Esophagus squamous epithelium (tissue), 5 donors: ENCODE results near the gene GTF2IRD1. TPM values are rescaled to one million over a fixed set of nuclear protein-coding genes. Genes with fewer than 3 reads are reported as not detected.
"Not testable (repeated sequence)": the region's sequence is repeated elsewhere in the genome, so short reads cannot be mapped to it uniquely, and the experiment has no call there.

ENCODE experiments used
- DNase-seq: peaks from one replicate; lab custom pipeline; 2025; lab: John Stamatoyannopoulos, UW
- H3K27ac ChIP-seq, 4 donors: fragments of 200-600 bp; sonication (generic); one replicate each; pipeline ENCODE4 v1.5.1; 2016 to 2019; ENCODE audit warnings: mild to moderate bottlenecking in 1 of 4
- H3K27me3 ChIP-seq, 4 donors: fragments of 200-600 bp; sonication (generic); 1 replicate in 3 of 4; 2 replicates in 1 of 4; pipeline versions ENCODE4 v1.5.1 to v1.6.0; 2017 to 2021; ENCODE audit warnings: antibody characterized with exemption in 1 of 4
- H3K36me3 ChIP-seq, 3 donors: fragments of 200-600 bp; sonication (generic); one replicate each; pipeline ENCODE4 v1.5.1; 2016 to 2019
- H3K4me1 ChIP-seq, 3 donors: fragments of 200-600 bp; sonication (generic); one replicate each; pipeline ENCODE4 v1.5.1; 2017 to 2019
- H3K4me3 ChIP-seq, 4 donors: fragments of 200-600 bp; sonication (generic); 1 replicate in 3 of 4; 2 replicates in 1 of 4; pipeline ENCODE4 v1.5.1; 2016 to 2019; ENCODE audit warnings: mild to moderate bottlenecking in 2 of 4, moderate library complexity in 1 of 4
- H3K9me3 ChIP-seq, 3 donors: fragments of 200-600 bp; sonication (generic); one replicate each; pipeline ENCODE4 v1.5.1; 2016 to 2019
- POLR2A ChIP-seq, 4 donors: fragments of 450-650 bp; IDR thresholded peaks; one replicate each; pipeline ENCODE4 v1.6.1; 2017; ENCODE audit warnings: antibody characterized with exemption in 4 of 4, mild to moderate bottlenecking in 4 of 4, moderate library complexity in 3 of 4
- WGBS, 2 donors: methylation state at CpG; one replicate each; pipeline ENCODE4 v1.1.5; 2018; 5-methylcytosine and 5-hydroxymethylcytosine counted together
- intact Hi-C: fragments of 100-400 bp; cut with DNase I; formaldehyde crosslinking; loops from one replicate; pipeline ENCODE4 v1.15.0; 2022
- total RNA-seq, 4 donors: library from RNA; depleted of rRNA; stranded (reverse); fragments of >200 nt; gene quantifications; one replicate each; pipeline ENCODE4 v1.1.0, GENCODE V29; 2016
- TF ChIP-seq, protein P1 (sequence below), 6 experiments: fragments of 450-650 bp in 4 of 6; fragments of 200-600 bp in 2 of 6; sonication (generic) in 2 of 6; IDR thresholded peaks; one replicate each; pipeline ENCODE4 v1.5.1; 2016 to 2019; ENCODE audit warnings: antibody characterized with exemption in 6 of 6, mild to moderate bottlenecking in 4 of 6, moderate library complexity in 4 of 6
- donor health status: DM: yes; HTN: yes; CAD: no.

Gene GTF2IRD1
- total RNA-seq, 4 donors from 2014 or later = 26.8 to 35.6 (median 28.5) TPM

DNA sequence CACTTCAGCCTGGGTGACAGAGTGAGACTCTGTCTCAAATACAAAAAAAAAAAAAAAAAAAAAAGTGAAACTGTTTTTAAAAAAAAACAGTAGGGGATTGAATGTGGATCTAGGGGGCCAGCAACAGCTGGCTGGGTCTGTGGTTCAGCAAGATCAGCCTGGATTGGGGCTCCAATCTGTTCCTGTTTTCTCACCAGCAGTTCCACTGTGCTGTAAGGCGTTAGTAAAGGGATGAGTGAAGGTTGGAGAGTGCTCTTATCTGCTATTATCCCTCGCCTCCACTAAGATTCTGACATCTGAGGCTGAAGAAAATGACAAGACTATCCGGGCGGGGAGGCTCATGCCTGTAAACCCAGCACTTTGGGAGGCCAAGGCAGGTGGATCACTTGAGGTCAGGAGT lies 41.6 kb upstream of the GTF2IRD1 start:
- no peak for TF ChIP-seq POLR2A (IDR thresholded peaks at IDR 0.05)
- TF ChIP-seq, protein P1, sequence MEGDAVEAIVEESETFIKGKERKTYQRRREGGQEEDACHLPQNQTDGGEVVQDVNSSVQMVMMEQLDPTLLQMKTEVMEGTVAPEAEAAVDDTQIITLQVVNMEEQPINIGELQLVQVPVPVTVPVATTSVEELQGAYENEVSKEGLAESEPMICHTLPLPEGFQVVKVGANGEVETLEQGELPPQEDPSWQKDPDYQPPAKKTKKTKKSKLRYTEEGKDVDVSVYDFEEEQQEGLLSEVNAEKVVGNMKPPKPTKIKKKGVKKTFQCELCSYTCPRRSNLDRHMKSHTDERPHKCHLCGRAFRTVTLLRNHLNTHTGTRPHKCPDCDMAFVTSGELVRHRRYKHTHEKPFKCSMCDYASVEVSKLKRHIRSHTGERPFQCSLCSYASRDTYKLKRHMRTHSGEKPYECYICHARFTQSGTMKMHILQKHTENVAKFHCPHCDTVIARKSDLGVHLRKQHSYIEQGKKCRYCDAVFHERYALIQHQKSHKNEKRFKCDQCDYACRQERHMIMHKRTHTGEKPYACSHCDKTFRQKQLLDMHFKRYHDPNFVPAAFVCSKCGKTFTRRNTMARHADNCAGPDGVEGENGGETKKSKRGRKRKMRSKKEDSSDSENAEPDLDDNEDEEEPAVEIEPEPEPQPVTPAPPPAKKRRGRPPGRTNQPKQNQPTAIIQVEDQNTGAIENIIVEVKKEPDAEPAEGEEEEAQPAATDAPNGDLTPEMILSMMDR (IDR thresholded peaks at IDR 0.05) = no peak
- H3K4me1 ChIP-seq = peaks cover 0 to 2% (median 2%) of the 10 kb centered on the region in 3 donors
- no peak for DNase-seq
- peaks cover 0 to 8% (median 0%) of the 10 kb centered on the region in 4 donors for H3K27me3 ChIP-seq
- H3K27ac ChIP-seq = no peak overlapping the region
- 30 to 37% methylated on average over 4 of the region's 4 CpGs for WGBS, 2 donors
- intact Hi-C loops = no loop called here
- H3K4me3 ChIP-seq = no peak overlapping the region
- no peaks in the 10 kb centered on the region for H3K36me3 ChIP-seq
- no peaks in the 10 kb centered on the region for H3K9me3 ChIP-seq

DNA sequence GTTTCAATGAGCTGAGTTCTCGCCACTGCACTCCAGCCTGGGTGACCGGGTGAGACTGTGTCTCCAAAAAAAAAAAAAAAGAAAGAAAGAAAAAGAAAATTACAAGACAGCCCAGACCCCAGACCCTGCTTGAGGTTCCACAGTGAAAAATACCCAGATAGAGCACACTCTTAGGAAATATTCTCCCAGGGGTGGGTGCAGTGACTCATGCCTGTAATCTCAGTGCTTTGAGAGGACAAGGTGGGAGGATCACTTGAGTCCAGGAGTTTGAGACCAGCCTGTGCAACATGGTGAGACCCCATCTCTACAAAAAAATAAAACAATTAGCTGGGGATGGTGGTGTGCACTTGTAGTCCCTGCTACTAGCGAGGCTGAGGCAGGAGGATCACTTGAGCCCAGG lies 41.1 kb upstream of the GTF2IRD1 start:
- H3K27me3 ChIP-seq = peaks cover 0 to 11% (median 0%) of the 10 kb centered on the region in 4 donors
- no peaks in the 10 kb centered on the region for H3K9me3 ChIP-seq
- no peak overlapping the region for H3K4me3 ChIP-seq
- H3K27ac ChIP-seq = no peak overlapping the region
- TF ChIP-seq, protein P1 (IDR thresholded peaks at IDR 0.05) = no peak
- TF ChIP-seq POLR2A (IDR thresholded peaks at IDR 0.05) = no peak
- intact Hi-C loops = no loop called here
- no peaks in the 10 kb centered on the region for H3K36me3 ChIP-seq
- no peak for DNase-seq
- peaks cover 4 to 7% (median 7%) of the 10 kb centered on the region in 3 donors for H3K4me1 ChIP-seq
- WGBS, 2 donors = 58 to 68% methylated on average over 2 to 3 of the region's 3 CpGs

DNA sequence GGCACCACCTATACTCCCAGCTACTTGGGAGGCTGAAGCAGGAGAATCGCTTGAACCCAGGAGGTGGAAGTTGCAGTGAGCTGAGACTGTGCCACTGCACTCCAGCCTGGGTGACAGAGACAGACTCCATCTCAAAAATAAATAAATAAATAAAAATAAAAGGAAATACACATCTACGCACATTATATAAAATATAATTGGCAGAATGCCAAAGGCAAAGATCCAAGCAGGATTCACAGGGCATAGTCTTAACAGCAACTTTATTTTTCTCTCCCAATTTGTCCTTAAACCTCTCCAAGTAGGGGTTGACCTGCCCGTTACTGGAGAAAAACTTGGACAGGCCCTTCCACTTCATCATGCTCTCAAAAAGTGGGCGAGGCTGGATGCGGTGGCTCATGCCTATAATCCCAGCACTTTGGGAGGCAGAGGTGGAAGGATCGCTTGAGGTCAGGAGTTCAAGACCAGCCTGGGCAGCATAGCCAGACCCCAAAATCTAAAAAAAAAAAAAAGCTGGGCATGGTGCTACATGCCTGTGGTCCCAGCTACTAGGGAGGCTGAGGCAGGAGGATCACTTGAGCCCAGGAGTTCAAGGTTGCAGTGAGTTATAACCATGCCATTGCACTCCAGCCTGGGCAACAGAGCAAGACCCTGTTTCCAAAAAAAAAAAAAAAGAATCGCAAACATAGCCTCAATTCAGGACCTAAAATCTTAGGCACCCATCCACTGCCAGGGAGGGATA lies 38.9 kb upstream of the GTF2IRD1 start:
- H3K4me3 ChIP-seq, H3K4me1 ChIP-seq, intact Hi-C loops, H3K36me3 ChIP-seq, H3K27ac ChIP-seq, H3K9me3 ChIP-seq, DNase-seq: not testable (repeated sequence)
- 50% methylated on average over 7 of the region's 7 CpGs; no CpG with 5 or more reads in 1 of the 2 donors for WGBS, 2 donors
- peaks cover 0 to 11% (median 0%) of the 10 kb centered on the region in 4 donors for H3K27me3 ChIP-seq

DNA sequence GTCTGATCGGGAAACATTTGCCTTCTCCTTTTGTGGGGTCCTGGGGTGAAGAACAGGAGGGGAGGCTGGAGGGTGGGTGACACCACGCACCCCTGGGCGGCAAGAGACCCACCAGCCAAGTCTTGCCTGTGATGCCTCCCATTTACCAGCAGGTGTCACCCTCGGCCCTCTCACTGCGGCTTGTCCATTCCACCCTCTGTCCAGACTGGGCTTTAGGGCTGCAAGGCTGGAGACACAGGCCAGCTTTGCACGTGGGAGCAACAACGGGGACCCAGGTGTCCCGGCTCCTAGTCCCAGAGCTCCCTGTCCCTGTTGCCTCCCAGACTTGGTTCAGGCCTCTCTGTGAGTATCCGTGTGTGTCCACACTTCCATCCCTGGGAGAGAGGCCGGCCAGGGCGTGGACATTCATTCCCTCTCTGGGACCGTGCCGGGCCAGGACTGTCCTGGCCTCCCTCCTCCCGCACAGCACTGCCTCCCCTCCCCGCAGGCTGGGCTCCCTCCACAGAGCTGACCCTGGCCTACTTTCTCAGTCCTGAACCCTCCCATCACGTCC lies 36.2 kb upstream of the GTF2IRD1 start:
- H3K27me3 ChIP-seq = peaks cover 0 to 5% (median 0%) of the 10 kb centered on the region in 4 donors
- H3K9me3 ChIP-seq = no peaks in the 10 kb centered on the region
- no peak for TF ChIP-seq POLR2A (IDR thresholded peaks at IDR 0.05)
- TF ChIP-seq, protein P1 (IDR thresholded peaks at IDR 0.05) = peak; percentile 80 to 95 (median 94)
- DNase-seq = no peak
- WGBS, 2 donors = 26 to 31% methylated on average over 10 to 12 of the region's 16 CpGs
- intact Hi-C loops = no loop called here
- peaks cover 5 to 10% (median 8%) of the 10 kb centered on the region in 3 donors for H3K4me1 ChIP-seq
- H3K36me3 ChIP-seq = no peaks in the 10 kb centered on the region
- H3K27ac ChIP-seq = no peak overlapping the region
- H3K4me3 ChIP-seq = no peak overlapping the region

DNA sequence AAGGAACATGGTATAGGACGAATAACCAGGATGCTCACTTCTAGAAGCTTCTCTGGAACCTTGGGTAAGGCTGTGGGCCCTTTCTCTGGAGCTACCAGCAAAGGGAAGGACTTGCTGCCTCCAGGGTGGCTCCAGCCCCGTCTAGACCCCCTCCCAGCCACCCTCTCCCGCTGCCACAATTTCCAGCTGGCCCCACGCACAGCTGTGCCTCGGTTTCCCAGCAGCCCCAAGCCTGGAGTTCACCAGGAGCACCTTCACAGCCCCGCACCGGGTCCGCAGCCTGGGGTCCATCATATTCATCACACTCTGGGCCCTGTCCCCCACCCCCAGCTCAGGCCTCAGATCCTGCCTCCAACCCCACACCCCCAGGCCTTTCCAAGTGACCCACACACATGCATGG lies 35.6 kb upstream of the GTF2IRD1 start:
- Histone ChIP-seq H3K9me3 (no peaks in the 10 kb centered on the region), H3K36me3 (no peaks in the 10 kb centered on the region), H3K27ac (no peak overlapping the region), H3K27me3 (peaks cover 0 to 5% (median 0%) of the 10 kb centered on the region in 4 donors), H3K4me1 (peaks cover 5 to 10% (median 8%) of the 10 kb centered on the region in 3 donors), H3K4me3 (no peak overlapping the region)
- DNase-seq = no peak
- intact Hi-C loops = no loop called here
- WGBS, 2 donors = 75 to 91% methylated on average over 5 to 6 of the region's 8 CpGs
- no peak for TF ChIP-seq POLR2A (IDR thresholded peaks at IDR 0.05)
- TF ChIP-seq, protein P1 (IDR thresholded peaks at IDR 0.05) = no peak
